Mesendoderm (in vitro differentiated cells): Measurements from ENCODE around the gene PREX1.
A peak's percentile ranks its signal among the peaks of the same experiment; 100 is the strongest.

ENCODE experiments used
- DNase-seq: peaks from one replicate; pipeline ENCODE4 v3.0.0; 2013
- H2AK5ac ChIP-seq: 2 replicates; pipeline ENCODE4 v1.6.1; 2013; ENCODE audit warnings: low read length, inconsistent platforms
- H2BK120ac ChIP-seq: 2 replicates; pipeline ENCODE4 v1.6.1; 2013; ENCODE audit warnings: low read depth, mild to moderate bottlenecking, low read length, moderate library complexity, mixed read lengths
- H2BK15ac ChIP-seq: replicated peaks from 2 replicates; pipeline ENCODE4 v1.6.1; 2013; ENCODE audit warnings: low read depth, mild to moderate bottlenecking, moderate library complexity
- H2BK5ac ChIP-seq: 2 replicates; pipeline ENCODE4 v1.6.1; 2013; ENCODE audit warnings: low read length, inconsistent platforms
- H3K18ac ChIP-seq: 2 replicates; pipeline ENCODE4 v1.6.1; 2013; ENCODE audit warnings: mild to moderate bottlenecking, low read length, mixed read lengths
- H3K23ac ChIP-seq: one replicate; pipeline ENCODE4 v1.6.1; 2013; ENCODE audit warnings: low read length
- H3K27ac ChIP-seq: 2 replicates; pipeline ENCODE4 v1.5.1; 2013; ENCODE audit warnings: low read depth, mild to moderate bottlenecking, inconsistent platforms, low read length, moderate library complexity
- H3K27me3 ChIP-seq: 2 replicates; pipeline ENCODE4 v1.6.1; 2013; ENCODE audit warnings: low read length, control low read depth, mild to moderate bottlenecking, inconsistent platforms; ENCODE audit not compliant: insufficient read depth, poor library complexity
- H3K36me3 ChIP-seq: 2 replicates; pipeline ENCODE4 v1.6.1; 2013; ENCODE audit warnings: low read length, inconsistent platforms; ENCODE audit not compliant: control insufficient read depth, insufficient read depth
- H3K4ac ChIP-seq: one replicate; pipeline ENCODE4 v1.6.1; 2013; ENCODE audit warnings: low read depth, mild to moderate bottlenecking, low read length, moderate library complexity
- H3K4me1 ChIP-seq: 2 replicates; pipeline ENCODE4 v1.6.1; 2013; ENCODE audit warnings: low read depth, low read length, inconsistent platforms; ENCODE audit not compliant: control insufficient read depth
- H3K4me2 ChIP-seq: 2 replicates; pipeline ENCODE4 v1.6.1; 2013; ENCODE audit warnings: low read length
- H3K4me3 ChIP-seq: 2 replicates; pipeline ENCODE4 v1.5.1; 2013; ENCODE audit warnings: mild to moderate bottlenecking, low read length
- H3K56ac ChIP-seq: one replicate; pipeline ENCODE4 v1.6.1; 2013; ENCODE audit warnings: low read length
- H3K79me1 ChIP-seq: 2 replicates; pipeline ENCODE4 v1.6.1; 2013; ENCODE audit warnings: low read length, inconsistent platforms
- H3K79me2 ChIP-seq: 2 replicates; pipeline ENCODE4 v1.6.1; 2013; ENCODE audit warnings: mild to moderate bottlenecking, low read length; ENCODE audit not compliant: control insufficient read depth, insufficient read depth
- H3K9ac ChIP-seq: 2 replicates; pipeline ENCODE4 v1.6.1; 2013; ENCODE audit warnings: low read length, inconsistent platforms
- H4K5ac ChIP-seq: one replicate; pipeline ENCODE4 v1.6.1; 2013; ENCODE audit warnings: low read length
- H4K8ac ChIP-seq: one replicate; pipeline ENCODE4 v1.6.1; 2013; ENCODE audit warnings: low read depth, mild to moderate bottlenecking, control low read depth, low read length, moderate library complexity
- whole genome bisulfite sequencing: extraction: QIAGEN DNeasy Blood & Tissue Kit; methylation state at CpG from one replicate; pipeline ENCODE4 v1.1.7; 2013; ENCODE audit warnings: low lambda C conversion rate, missing lambda C conversion rate; ENCODE audit not compliant: insufficient coverage; ENCODE audit errors: extremely low coverage; 5-methylcytosine and 5-hydroxymethylcytosine counted together

Gene PREX1

GRCh38 chr20:48793776-48794175, 34.0 kb downstream of the PREX1 start:
- Histone ChIP-seq H3K27me3 (no peaks in the 10 kb centered on the region), H3K56ac (peak overlapping the region; percentile 29), H4K8ac (no peak overlapping the region), H3K79me1 (peaks cover 41% of the 10 kb centered on the region), H3K4me3 (no peak overlapping the region), H2BK120ac (no peak overlapping the region), H2BK15ac (no peak overlapping the region), H2BK5ac (no peak overlapping the region), H3K79me2 (peaks cover 60% of the 10 kb centered on the region), H2AK5ac (no peak overlapping the region), H4K5ac (no peak overlapping the region), H3K4me1 (peaks cover 13% of the 10 kb centered on the region), H3K18ac (no peak overlapping the region), H3K4me2 (no peak overlapping the region), H3K27ac (no peak overlapping the region), H3K4ac (no peak overlapping the region), H3K36me3 (no peaks in the 10 kb centered on the region), H3K9ac (peak overlapping the region; percentile 15), H3K23ac (no peak overlapping the region)
- DNase-seq = no peak
- no CpG with 5 or more reads among the region's 3 CpGs for WGBS

- Histone ChIP-seq H3K18ac (no peak overlapping the region), H3K9ac (no peak overlapping the region), H2BK15ac (no peak overlapping the region), H2AK5ac (no peak overlapping the region), H3K79me1 (peaks cover 45% of the 10 kb centered on the region), H3K36me3 (no peaks in the 10 kb centered on the region), H4K5ac (no peak overlapping the region), H3K79me2 (peaks cover 55% of the 10 kb centered on the region), H3K27ac (no peak overlapping the region), H2BK5ac (no peak overlapping the region), H3K23ac (no peak overlapping the region), H3K4ac (no peak overlapping the region), H2BK120ac (no peak overlapping the region), H3K27me3 (no peaks in the 10 kb centered on the region), H3K4me1 (peaks cover 4% of the 10 kb centered on the region), H3K4me2 (no peak overlapping the region), H4K8ac (no peak overlapping the region), H3K56ac (no peak overlapping the region), H3K4me3 (no peak overlapping the region)
- no CpG with 5 or more reads among the region's 6 CpGs for WGBS
- DNase-seq = no peak
Observed at GRCh38 chr20:48791666-48792071, 36.1 kb downstream of the PREX1 start.

- Histone ChIP-seq H3K79me2 (peaks cover 54% of the 10 kb centered on the region), H3K9ac (no peak overlapping the region), H3K18ac (no peak overlapping the region), H3K79me1 (peaks cover 44% of the 10 kb centered on the region), H4K5ac (no peak overlapping the region), H4K8ac (no peak overlapping the region), H3K23ac (no peak overlapping the region), H2BK120ac (no peak overlapping the region), H3K4ac (no peak overlapping the region), H3K27ac (no peak overlapping the region), H3K36me3 (no peaks in the 10 kb centered on the region), H2BK5ac (no peak overlapping the region), H3K4me2 (no peak overlapping the region), H2BK15ac (no peak overlapping the region), H3K27me3 (no peaks in the 10 kb centered on the region), H3K56ac (no peak overlapping the region), H2AK5ac (no peak overlapping the region), H3K4me3 (no peak overlapping the region), H3K4me1 (peaks cover 4% of the 10 kb centered on the region)
- DNase-seq = no peak
- WGBS = no CpG with 5 or more reads among the region's 11 CpGs
Observed at GRCh38 chr20:48791014-48791413, 36.8 kb downstream of the PREX1 start.

GRCh38 chr20:48790473-48791003, 37.3 kb downstream of the PREX1 start:
- Histone ChIP-seq H3K79me2 (peaks cover 55% of the 10 kb centered on the region), H4K5ac (no peak overlapping the region), H3K4me1 (peaks cover 4% of the 10 kb centered on the region), H3K79me1 (peaks cover 45% of the 10 kb centered on the region), H3K36me3 (no peaks in the 10 kb centered on the region), H3K4me2 (no peak overlapping the region), H2BK5ac (no peak overlapping the region), H2AK5ac (no peak overlapping the region), H3K56ac (no peak overlapping the region), H3K18ac (no peak overlapping the region), H3K9ac (no peak overlapping the region), H3K27me3 (no peaks in the 10 kb centered on the region), H3K4ac (no peak overlapping the region), H3K23ac (no peak overlapping the region), H3K4me3 (no peak overlapping the region), H4K8ac (no peak overlapping the region), H2BK15ac (no peak overlapping the region), H2BK120ac (no peak overlapping the region), H3K27ac (no peak overlapping the region)
- no CpG with 5 or more reads among the region's 5 CpGs for WGBS
- no peak for DNase-seq

- no peak for DNase-seq
- Histone ChIP-seq H2BK15ac (no peak overlapping the region), H3K56ac (no peak overlapping the region), H3K4ac (no peak overlapping the region), H4K8ac (no peak overlapping the region), H3K4me3 (no peak overlapping the region), H4K5ac (no peak overlapping the region), H3K9ac (no peak overlapping the region), H3K18ac (no peak overlapping the region), H2AK5ac (no peak overlapping the region), H3K23ac (no peak overlapping the region), H2BK120ac (no peak overlapping the region), H3K27ac (no peak overlapping the region), H2BK5ac (no peak overlapping the region), H3K79me2 (peaks cover 54% of the 10 kb centered on the region), H3K27me3 (no peaks in the 10 kb centered on the region), H3K79me1 (peaks cover 44% of the 10 kb centered on the region), H3K4me2 (no peak overlapping the region), H3K4me1 (peaks cover 3% of the 10 kb centered on the region), H3K36me3 (no peaks in the 10 kb centered on the region)
- WGBS = no CpG with 5 or more reads among the region's 9 CpGs
Observed at GRCh38 chr20:48789781-48790472, 37.9 kb downstream of the PREX1 start.
